Gastroesophageal sphincter (tissue), 3 donors: Measurements from ENCODE around the gene TMEM175.

ENCODE experiments used
- CTCF ChIP-seq, 4 experiments: fragments of 200-600 bp in 2 of 4; fragments of 450-650 bp in 2 of 4; sonication (generic) in 1 of 4; IDR thresholded peaks; one replicate each; pipeline ENCODE4 v1.5.1; 2017 to 2019; ENCODE audit warnings: antibody characterized with exemption in 4 of 4, mild to moderate bottlenecking in 2 of 4, moderate library complexity in 2 of 4
- EP300 ChIP-seq: sonication (generic); formaldehyde crosslinking; IDR thresholded peaks from one replicate; pipeline ENCODE4 v1.6.1; 2017; ENCODE audit warnings: antibody characterized with exemption, mild to moderate bottlenecking

- TF ChIP-seq EP300 (no peak), CTCF (IDR thresholded peaks at IDR 0.05) (no peak)
Measured at GRCh38 chr4:946517-947471, 14.5 kb downstream of the TMEM175 start.
